Measurements from ENCODE around the gene SMIM35.

SMIM35 gene

DNA sequence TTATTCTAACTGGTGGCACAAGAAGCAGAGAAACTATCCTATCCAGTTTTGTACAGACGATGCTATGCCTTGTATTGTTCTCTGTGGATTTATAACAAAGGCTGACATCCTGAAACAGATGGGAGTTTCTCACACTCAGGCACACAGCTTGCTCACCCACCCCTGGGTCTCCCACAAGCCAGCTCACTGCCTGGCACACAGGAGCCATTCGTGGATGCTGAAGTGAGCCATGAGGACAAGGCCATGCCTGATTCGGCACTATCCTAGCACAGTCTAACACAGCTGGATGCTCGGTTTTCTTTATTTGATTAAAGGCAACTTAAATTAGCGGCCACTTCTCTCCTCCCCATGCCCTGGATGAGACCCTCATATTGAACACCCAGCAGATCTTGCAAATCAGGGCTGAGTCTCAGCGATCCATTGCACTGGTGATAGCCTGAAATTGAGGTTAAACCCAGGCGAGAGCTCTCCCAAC is 35.6 kb downstream of the SMIM35 start:
- WGBS, 2 experiments = 77 to 80% methylated on average over 7 of the region's 7 CpGs

GRCh38 chr11:118050208-118050891 is 36.4 kb downstream of the SMIM35 start:
- H3K36me3 ChIP-seq (ENCODE audit: control insufficient read depth, insufficient read depth, low read length) = no peaks in the 10 kb centered on the region
- no peaks in the 10 kb centered on the region for H3K4me1 ChIP-seq (ENCODE audit: control insufficient read depth, insufficient read depth, low read length)
- 94 to 95% methylated on average over 7 of the region's 7 CpGs for WGBS, 2 experiments

More for the DNA sequence above, 35.6 kb downstream of the SMIM35 start:
- no peaks in the 10 kb centered on the region for H3K27me3 ChIP-seq (ENCODE audit: control insufficient read depth, insufficient read depth, low read length, poor library complexity, severe bottlenecking)
- H3K36me3 ChIP-seq (ENCODE audit: control insufficient read depth, insufficient read depth, low read length) = no peaks in the 10 kb centered on the region
- H3K4me1 ChIP-seq (ENCODE audit: control insufficient read depth, insufficient read depth, low read length) = no peaks in the 10 kb centered on the region
- no peak overlapping the region for H3K27ac ChIP-seq (ENCODE audit: insufficient read depth, low read depth, low read length, poor library complexity, severe bottlenecking)
- no peak overlapping the region for H3K4me3 ChIP-seq (ENCODE audit: insufficient read depth, low read depth, low read length)
- no peaks in the 10 kb centered on the region for H3K9me3 ChIP-seq (ENCODE audit: control insufficient read depth, low read length)

DNA sequence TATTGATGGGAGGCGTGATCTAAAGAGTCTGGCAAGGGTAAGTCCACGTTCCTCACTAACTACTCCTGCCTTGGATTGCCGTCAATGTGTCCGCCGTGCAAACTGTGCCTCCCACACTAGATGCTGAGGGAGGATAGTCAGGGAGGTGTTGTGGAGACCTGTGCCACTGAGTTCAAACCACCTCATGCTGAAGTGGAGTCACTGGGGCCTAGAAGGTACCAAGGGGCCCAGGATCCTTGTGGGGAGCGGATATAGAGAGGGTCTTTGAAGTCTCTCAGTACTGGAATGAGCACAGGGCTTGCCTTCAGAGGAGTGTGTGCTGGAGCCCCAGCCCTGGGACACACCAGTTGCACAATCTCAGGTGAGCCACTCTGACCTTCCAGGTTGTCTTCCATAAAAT is 37.0 kb downstream of the SMIM35 start:
- H3K27me3 ChIP-seq (ENCODE audit: control insufficient read depth, insufficient read depth, low read length, poor library complexity, severe bottlenecking) = no peaks in the 10 kb centered on the region
- no peak overlapping the region for H3K27ac ChIP-seq (ENCODE audit: insufficient read depth, low read depth, low read length, poor library complexity, severe bottlenecking)
- H3K4me3 ChIP-seq (ENCODE audit: insufficient read depth, low read depth, low read length) = no peak overlapping the region
- H3K9me3 ChIP-seq (ENCODE audit: control insufficient read depth, low read length) = no peaks in the 10 kb centered on the region
- H3K36me3 ChIP-seq (ENCODE audit: control insufficient read depth, insufficient read depth, low read length) = no peaks in the 10 kb centered on the region
- no peaks in the 10 kb centered on the region for H3K4me1 ChIP-seq (ENCODE audit: control insufficient read depth, insufficient read depth, low read length)
- 93 to 97% methylated on average over 6 of the region's 6 CpGs for WGBS, 2 experiments

More at GRCh38 chr11:118050208-118050891, 36.4 kb downstream of the SMIM35 start:
- Histone ChIP-seq H3K27me3 (ENCODE audit: control insufficient read depth, insufficient read depth, low read length, poor library complexity, severe bottlenecking) (no peaks in the 10 kb centered on the region), H3K4me3 (ENCODE audit: insufficient read depth, low read depth, low read length) (no peak overlapping the region), H3K27ac (ENCODE audit: insufficient read depth, low read depth, low read length, poor library complexity, severe bottlenecking) (no peak overlapping the region), H3K9me3 (ENCODE audit: control insufficient read depth, low read length) (no peaks in the 10 kb centered on the region)

- H3K4me1 ChIP-seq (ENCODE audit: control insufficient read depth, insufficient read depth, low read length) = no peaks in the 10 kb centered on the region
- WGBS, 2 experiments = 85 to 95% methylated on average over 10 to 11 of the region's 11 CpGs
- H3K4me3 ChIP-seq (ENCODE audit: insufficient read depth, low read depth, low read length) = no peak overlapping the region
- no peak overlapping the region for H3K27ac ChIP-seq (ENCODE audit: insufficient read depth, low read depth, low read length, poor library complexity, severe bottlenecking)
- H3K27me3 ChIP-seq (ENCODE audit: control insufficient read depth, insufficient read depth, low read length, poor library complexity, severe bottlenecking) = no peaks in the 10 kb centered on the region
- no peaks in the 10 kb centered on the region for H3K36me3 ChIP-seq (ENCODE audit: control insufficient read depth, insufficient read depth, low read length)
- H3K9me3 ChIP-seq (ENCODE audit: control insufficient read depth, low read length) = no peaks in the 10 kb centered on the region
Measured at GRCh38 chr11:118048472-118049370, 38.0 kb downstream of the SMIM35 start.

GRCh38 chr11:118047749-118048148 is 39.0 kb downstream of the SMIM35 start:
- Histone ChIP-seq H3K27me3 (ENCODE audit: control insufficient read depth, insufficient read depth, low read length, poor library complexity, severe bottlenecking) (no peaks in the 10 kb centered on the region), H3K36me3 (ENCODE audit: control insufficient read depth, insufficient read depth, low read length) (no peaks in the 10 kb centered on the region), H3K9me3 (ENCODE audit: control insufficient read depth, low read length) (no peaks in the 10 kb centered on the region), H3K4me3 (ENCODE audit: insufficient read depth, low read depth, low read length) (no peak overlapping the region), H3K4me1 (ENCODE audit: control insufficient read depth, insufficient read depth, low read length) (no peaks in the 10 kb centered on the region), H3K27ac (ENCODE audit: insufficient read depth, low read depth, low read length, poor library complexity, severe bottlenecking) (no peak overlapping the region)
- 84 to 98% methylated on average over 3 to 4 of the region's 4 CpGs for WGBS, 2 experiments

GRCh38 chr11:118046964-118047700 is 39.6 kb downstream of the SMIM35 start:
- H3K27ac ChIP-seq (ENCODE audit: insufficient read depth, low read depth, low read length, poor library complexity, severe bottlenecking) = no peak overlapping the region
- 92% methylated on average over 5 to 8 of the region's 8 CpGs for WGBS, 2 experiments
- H3K9me3 ChIP-seq (ENCODE audit: control insufficient read depth, low read length) = no peaks in the 10 kb centered on the region
- H3K36me3 ChIP-seq (ENCODE audit: control insufficient read depth, insufficient read depth, low read length) = no peaks in the 10 kb centered on the region
- H3K4me3 ChIP-seq (ENCODE audit: insufficient read depth, low read depth, low read length) = no peak overlapping the region
- no peaks in the 10 kb centered on the region for H3K4me1 ChIP-seq (ENCODE audit: control insufficient read depth, insufficient read depth, low read length)
- H3K27me3 ChIP-seq (ENCODE audit: control insufficient read depth, insufficient read depth, low read length, poor library complexity, severe bottlenecking) = no peaks in the 10 kb centered on the region

- H3K27ac ChIP-seq (ENCODE audit: insufficient read depth, low read depth, low read length, poor library complexity, severe bottlenecking) = no peak overlapping the region
- no peaks in the 10 kb centered on the region for H3K4me1 ChIP-seq (ENCODE audit: control insufficient read depth, insufficient read depth, low read length)
- no peaks in the 10 kb centered on the region for H3K9me3 ChIP-seq (ENCODE audit: control insufficient read depth, low read length)
- no peak overlapping the region for H3K4me3 ChIP-seq (ENCODE audit: insufficient read depth, low read depth, low read length)
- H3K36me3 ChIP-seq (ENCODE audit: control insufficient read depth, insufficient read depth, low read length) = no peaks in the 10 kb centered on the region
- WGBS, 2 experiments = 82 to 83% methylated on average over 5 of the region's 5 CpGs
- no peaks in the 10 kb centered on the region for H3K27me3 ChIP-seq (ENCODE audit: control insufficient read depth, insufficient read depth, low read length, poor library complexity, severe bottlenecking)
Measured at GRCh38 chr11:118046051-118046963, 40.5 kb downstream of the SMIM35 start.

GRCh38 chr11:118045191-118045590 is 41.6 kb downstream of the SMIM35 start:
- Histone ChIP-seq H3K4me3 (ENCODE audit: insufficient read depth, low read depth, low read length) (no peak overlapping the region), H3K27ac (ENCODE audit: insufficient read depth, low read depth, low read length, poor library complexity, severe bottlenecking) (no peak overlapping the region), H3K9me3 (ENCODE audit: control insufficient read depth, low read length) (no peaks in the 10 kb centered on the region), H3K36me3 (ENCODE audit: control insufficient read depth, insufficient read depth, low read length) (no peaks in the 10 kb centered on the region), H3K4me1 (ENCODE audit: control insufficient read depth, insufficient read depth, low read length) (no peaks in the 10 kb centered on the region), H3K27me3 (ENCODE audit: control insufficient read depth, insufficient read depth, low read length, poor library complexity, severe bottlenecking) (no peaks in the 10 kb centered on the region)
- 63 to 87% methylated on average over 1 to 2 of the region's 2 CpGs for WGBS, 2 experiments

- no peak overlapping the region for H3K27ac ChIP-seq (ENCODE audit: insufficient read depth, low read depth, low read length, poor library complexity, severe bottlenecking)
- WGBS, 2 experiments = 82 to 87% methylated on average over 4 of the region's 4 CpGs
- H3K4me3 ChIP-seq (ENCODE audit: insufficient read depth, low read depth, low read length) = no peak overlapping the region
- no peaks in the 10 kb centered on the region for H3K9me3 ChIP-seq (ENCODE audit: control insufficient read depth, low read length)
- no peaks in the 10 kb centered on the region for H3K4me1 ChIP-seq (ENCODE audit: control insufficient read depth, insufficient read depth, low read length)
- H3K27me3 ChIP-seq (ENCODE audit: control insufficient read depth, insufficient read depth, low read length, poor library complexity, severe bottlenecking) = no peaks in the 10 kb centered on the region
- no peaks in the 10 kb centered on the region for H3K36me3 ChIP-seq (ENCODE audit: control insufficient read depth, insufficient read depth, low read length)
Measured at GRCh38 chr11:118042796-118043195, 44.0 kb downstream of the SMIM35 start.

Measured in ectodermal cell (in vitro differentiated cells).